Neutrophil (primary cell): ENCODE results near the gene CFAP52.
"Not testable (repeated sequence)": the region's sequence is repeated elsewhere in the genome, so short reads cannot be mapped to it uniquely, and the experiment has no call there.

Experiments
- H3K27ac ChIP-seq: fragments of 200-600 bp; sonication (generic); 2 replicates; pipeline ENCODE4 v1.5.1; 2016; ENCODE audit warnings: mild to moderate bottlenecking, moderate library complexity
- H3K27me3 ChIP-seq: fragments of 200-600 bp; sonication (generic); 2 replicates; pipeline ENCODE4 v1.6.0; 2016; ENCODE audit warnings: mild to moderate bottlenecking
- H3K36me3 ChIP-seq: fragments of 200-600 bp; sonication (generic); 2 replicates; pipeline ENCODE4 v1.5.1; 2017
- H3K4me1 ChIP-seq, 2 experiments: fragments of 200-600 bp in 1 of 2; sonication (generic) in 1 of 2; 1 replicate in 1 of 2; 2 replicates in 1 of 2; pipeline versions ENCODE4 v1.5.1 to v1.6.1; 2013 to 2016; ENCODE audit warnings: low read depth in 1 of 2, low read length in 1 of 2, mild to moderate bottlenecking in 1 of 2, moderate library complexity in 1 of 2; ENCODE audit not compliant: control insufficient read depth in 1 of 2, insufficient read depth in 1 of 2
- H3K4me3 ChIP-seq, 2 experiments: fragments of 200-600 bp in 1 of 2; sonication (generic) in 1 of 2; 1 replicate in 1 of 2; 2 replicates in 1 of 2; pipeline ENCODE4 v1.5.1; 2013 to 2016; ENCODE audit warnings: low read depth in 1 of 2, low read length in 1 of 2, mild to moderate bottlenecking in 1 of 2, moderate library complexity in 1 of 2
- H3K9me3 ChIP-seq: fragments of 200-600 bp; sonication (generic); 2 replicates; pipeline ENCODE4 v1.5.1; 2016
- CTCF ChIP-seq: fragments of 200-600 bp; sonication (generic); IDR thresholded peaks from 2 replicates; pipeline ENCODE4 v1.5.1; 2016; ENCODE audit warnings: antibody characterized with exemption

The CFAP52 gene

GRCh38 chr17:9549215-9549614 is 27.2 kb upstream of the CFAP52 start:
- H3K4me1 ChIP-seq, result no peaks in the 10 kb centered on the region
- TF ChIP-seq CTCF, result no peak
- H3K27me3 ChIP-seq, result no peaks in the 10 kb centered on the region
- H3K36me3 ChIP-seq, result peaks cover 27% of the 10 kb centered on the region
- H3K4me3 ChIP-seq, result no peak overlapping the region
- no peak overlapping the region for H3K27ac ChIP-seq
- no peaks in the 10 kb centered on the region for H3K9me3 ChIP-seq

DNA sequence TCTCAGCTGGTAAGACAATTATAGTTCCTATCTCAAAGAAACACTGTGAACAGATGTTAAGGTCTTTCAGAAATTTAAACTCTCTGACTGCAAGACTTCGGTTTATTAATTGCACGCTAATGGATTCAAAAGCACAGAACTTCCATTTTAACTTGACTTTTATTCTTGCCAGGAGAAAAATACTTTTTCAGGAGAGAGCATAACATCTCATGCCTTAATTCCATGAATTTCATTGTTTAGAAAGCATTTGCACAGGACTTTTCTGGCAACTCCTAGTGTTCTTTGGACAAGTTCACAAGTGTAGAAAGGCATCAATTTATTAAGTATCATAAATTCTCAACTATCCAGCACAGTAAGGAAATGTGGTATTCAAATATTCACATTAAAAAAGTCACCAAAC is 23.3 kb upstream of the CFAP52 start:
- H3K9me3 ChIP-seq, result no peaks in the 10 kb centered on the region
- H3K27ac ChIP-seq, result no peak overlapping the region
- no peaks in the 10 kb centered on the region for H3K27me3 ChIP-seq
- TF ChIP-seq CTCF, result no peak
- H3K4me1 ChIP-seq, result no peaks in the 10 kb centered on the region
- H3K4me3 ChIP-seq, result no peak overlapping the region
- peaks cover 39% of the 10 kb centered on the region for H3K36me3 ChIP-seq

GRCh38 chr17:9553596-9553995 is 22.8 kb upstream of the CFAP52 start:
- no peak for TF ChIP-seq CTCF
- H3K36me3 ChIP-seq, result peaks cover 39% of the 10 kb centered on the region
- H3K4me3 ChIP-seq, result no peak overlapping the region
- no peak overlapping the region for H3K27ac ChIP-seq
- H3K27me3 ChIP-seq, result no peaks in the 10 kb centered on the region
- H3K4me1 ChIP-seq, result no peaks in the 10 kb centered on the region
- no peaks in the 10 kb centered on the region for H3K9me3 ChIP-seq

DNA sequence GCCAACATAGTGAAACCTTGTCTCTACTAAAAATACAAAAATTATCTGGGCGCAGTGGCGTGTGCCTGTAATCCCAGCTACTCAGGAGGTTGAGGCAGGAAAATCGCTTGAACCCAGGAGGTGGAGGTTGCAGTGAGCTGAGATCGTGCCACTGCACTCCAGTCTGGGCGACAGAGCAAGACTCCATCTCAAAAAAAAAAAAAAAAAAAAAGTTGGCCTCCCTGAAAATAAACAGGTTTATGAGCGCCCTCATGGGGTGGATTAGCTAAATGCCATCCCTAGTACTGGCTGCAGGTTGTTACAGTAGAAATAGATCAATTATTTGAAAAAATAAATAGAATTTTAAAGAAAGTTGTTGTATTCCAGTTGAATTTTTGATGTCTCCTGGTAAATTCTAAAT is 21.7 kb upstream of the CFAP52 start:
- H3K4me1 ChIP-seq, H3K9me3 ChIP-seq, H3K27me3 ChIP-seq, H3K4me3 ChIP-seq, H3K27ac ChIP-seq: not testable (repeated sequence)
- H3K36me3 ChIP-seq, result peaks cover 34% of the 10 kb centered on the region

DNA sequence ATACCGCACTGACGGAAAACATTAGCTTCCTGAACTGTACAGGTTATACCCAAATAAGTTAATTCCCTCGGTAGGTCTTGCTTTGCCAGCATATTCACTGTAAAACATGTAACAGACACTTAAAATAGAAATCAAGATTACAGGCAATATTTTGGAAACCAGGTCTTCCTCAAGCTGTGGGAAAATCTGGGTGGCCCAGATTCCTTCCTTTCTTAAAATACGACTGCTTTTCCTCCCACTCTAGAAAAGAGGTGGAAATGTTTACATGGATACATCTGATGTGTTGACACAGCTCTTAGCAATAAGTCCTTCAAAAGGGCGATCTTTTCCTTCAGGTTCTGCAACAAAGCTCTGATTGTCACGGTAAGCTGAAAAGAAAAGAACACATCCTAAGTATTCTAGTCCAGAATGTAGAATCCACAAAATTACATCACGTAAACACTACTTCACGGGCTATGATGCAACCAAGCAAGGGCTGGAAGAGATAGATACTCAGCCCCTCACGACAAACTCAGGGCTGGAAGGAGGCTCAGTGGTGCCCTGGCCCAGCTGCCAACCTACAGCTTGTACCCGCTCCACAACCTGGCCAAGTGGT is 19.2 kb upstream of the CFAP52 start:
- Histone ChIP-seq H3K4me3 (no peak overlapping the region), H3K9me3 (no peaks in the 10 kb centered on the region), H3K27ac (no peak overlapping the region), H3K4me1 (no peaks in the 10 kb centered on the region), H3K36me3 (peaks cover 24% of the 10 kb centered on the region), H3K27me3 (no peaks in the 10 kb centered on the region)
- no peak for TF ChIP-seq CTCF

DNA sequence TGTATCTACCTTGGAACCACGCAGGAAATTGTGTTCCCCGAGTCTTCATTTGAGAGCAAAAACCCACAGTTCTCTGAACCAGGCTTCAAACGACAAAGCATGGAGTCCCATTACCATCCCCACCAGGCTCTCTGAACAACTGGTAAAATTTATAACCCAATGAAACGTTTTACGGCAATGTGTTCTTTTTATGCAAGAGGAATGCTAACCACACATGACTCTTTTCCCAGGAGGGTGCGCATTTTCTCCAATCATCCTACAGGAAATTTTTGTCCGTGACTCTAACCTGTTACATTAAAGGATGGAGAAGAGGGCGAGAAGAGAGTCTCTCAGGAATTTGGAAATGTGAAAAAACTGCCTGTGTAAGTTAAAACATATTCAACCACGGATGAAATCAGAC is 18.6 kb upstream of the CFAP52 start:
- H3K27me3 ChIP-seq, result no peaks in the 10 kb centered on the region
- no peaks in the 10 kb centered on the region for H3K9me3 ChIP-seq
- no peak overlapping the region for H3K27ac ChIP-seq
- no peak overlapping the region for H3K4me3 ChIP-seq
- no peaks in the 10 kb centered on the region for H3K4me1 ChIP-seq
- H3K36me3 ChIP-seq, result peaks cover 27% of the 10 kb centered on the region
- TF ChIP-seq CTCF, result no peak
